Breast epithelium (tissue), 3 donors: ENCODE measurements around the gene SUFU.

Experiments
- POLR2A ChIP-seq: fragments of 450-650 bp; IDR thresholded peaks from one replicate; pipeline ENCODE4 v1.6.1; 2016; ENCODE audit warnings: antibody characterized with exemption, mild to moderate bottlenecking, moderate library complexity
- POLR2AphosphoS5 ChIP-seq, 3 donors: sonication (generic); formaldehyde crosslinking; IDR thresholded peaks; one replicate each; pipeline ENCODE4 v1.6.1; 2017; ENCODE audit warnings: antibody characterized with exemption in 3 of 3

GRCh38 chr10:102627736-102628293, 124.0 kb downstream of the SUFU start:
- peak in 2 of 3 donors; percentile 6 to 27 for TF ChIP-seq POLR2AphosphoS5 (IDR thresholded peaks at IDR 0.05)
- no peak for TF ChIP-seq POLR2A
